ENCODE measurements around the gene TRMT44. TPM values are rescaled to one million over a fixed set of nuclear protein-coding genes. Genes with fewer than 3 reads are reported as not detected.

Gene TRMT44
- total RNA-seq, 1 donor from 2014 or later, result 23.9 TPM

DNA sequence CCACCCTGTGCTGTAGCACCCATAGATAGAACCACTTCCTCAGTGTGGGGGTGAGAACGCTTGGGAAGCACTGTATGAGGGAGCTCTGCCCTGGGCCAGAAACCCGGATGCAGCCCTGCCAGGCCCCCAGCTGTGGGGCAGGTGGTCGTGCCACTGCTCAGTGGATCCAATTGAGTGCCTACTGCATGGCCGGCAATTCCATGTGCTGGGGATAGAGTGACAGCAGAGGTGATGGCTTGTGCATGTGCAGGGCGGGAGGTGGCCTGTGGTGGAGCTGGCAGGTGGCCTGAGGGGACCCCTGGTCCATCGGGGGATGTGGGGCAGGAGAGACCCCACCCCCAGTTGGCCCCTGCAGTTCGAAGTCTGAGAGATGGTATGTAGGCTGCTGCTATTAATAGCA is 60.4 kb downstream of the TRMT44 start:
- no peaks in the 10 kb centered on the region for H3K36me3 ChIP-seq
- H3K9me3 ChIP-seq, result no peaks in the 10 kb centered on the region
- no peaks in the 10 kb centered on the region for H3K27me3 ChIP-seq (ENCODE audit: low read depth)
- DNase-seq (no peak), ATAC-seq (no peak)
- no peak for TF ChIP-seq CTCF (IDR thresholded peaks at IDR 0.05)
- intact Hi-C loops (cut with DNase I), result no loop called here
- no peak overlapping the region for H3K27ac ChIP-seq
- peaks cover 26% of the 10 kb centered on the region for H3K4me1 ChIP-seq
- no peak overlapping the region for H3K4me3 ChIP-seq

DNA sequence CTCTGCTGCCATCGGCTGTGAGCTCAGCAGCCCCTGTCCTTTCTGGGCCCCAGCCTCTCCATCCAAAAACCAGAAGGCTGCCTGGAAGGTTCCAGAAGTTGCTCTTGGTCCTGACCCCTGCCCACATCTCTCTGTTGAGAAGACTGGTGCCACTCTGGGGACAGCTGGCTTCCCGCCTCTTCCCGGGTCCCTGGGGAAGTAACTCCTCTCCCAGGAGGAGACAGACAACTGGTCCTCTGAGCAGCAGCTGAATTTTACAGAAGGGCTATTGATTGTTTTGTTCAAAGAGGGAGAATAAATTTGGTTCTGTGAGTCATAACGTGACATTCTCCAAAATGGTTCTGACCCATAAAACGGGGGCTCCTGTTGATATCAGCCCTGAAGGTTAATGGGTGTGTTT is 61.2 kb downstream of the TRMT44 start:
- H3K4me1 ChIP-seq, result peaks cover 32% of the 10 kb centered on the region
- intact Hi-C loops (cut with DNase I), result no loop called here
- no peak overlapping the region for H3K4me3 ChIP-seq
- TF ChIP-seq CTCF (IDR thresholded peaks at IDR 0.05), result no peak
- DNase-seq, result no peak
- no peaks in the 10 kb centered on the region for H3K9me3 ChIP-seq
- no peaks in the 10 kb centered on the region for H3K36me3 ChIP-seq
- ATAC-seq, result no peak
- no peak overlapping the region for H3K27ac ChIP-seq
- no peaks in the 10 kb centered on the region for H3K27me3 ChIP-seq (ENCODE audit: low read depth)

- no peak for DNase-seq
- intact Hi-C loops (cut with DNase I), result no loop called here
- Histone ChIP-seq H3K36me3 (no peaks in the 10 kb centered on the region), H3K4me1 (peaks cover 38% of the 10 kb centered on the region), H3K4me3 (no peak overlapping the region), H3K9me3 (no peaks in the 10 kb centered on the region), H3K27ac (no peak overlapping the region), H3K27me3 (ENCODE audit: low read depth) (no peaks in the 10 kb centered on the region)
- TF ChIP-seq CTCF (IDR thresholded peaks at IDR 0.05), result no peak
- no peak for ATAC-seq
These were observed 61.8 kb downstream of the TRMT44 start for GRCh38 chr4:8502371-8502770.

- no peak overlapping the region for H3K4me3 ChIP-seq
- H3K27me3 ChIP-seq (ENCODE audit: low read depth), result no peaks in the 10 kb centered on the region
- ATAC-seq, result no peak
- H3K27ac ChIP-seq, result no peak overlapping the region
- no peak for TF ChIP-seq CTCF (IDR thresholded peaks at IDR 0.05)
- no peaks in the 10 kb centered on the region for H3K36me3 ChIP-seq
- intact Hi-C loops (cut with DNase I), result no loop called here
- DNase-seq, result no peak
- H3K4me1 ChIP-seq, result peaks cover 41% of the 10 kb centered on the region
- no peaks in the 10 kb centered on the region for H3K9me3 ChIP-seq
These were observed 62.4 kb downstream of the TRMT44 start for GRCh38 chr4:8502836-8503585.

DNA sequence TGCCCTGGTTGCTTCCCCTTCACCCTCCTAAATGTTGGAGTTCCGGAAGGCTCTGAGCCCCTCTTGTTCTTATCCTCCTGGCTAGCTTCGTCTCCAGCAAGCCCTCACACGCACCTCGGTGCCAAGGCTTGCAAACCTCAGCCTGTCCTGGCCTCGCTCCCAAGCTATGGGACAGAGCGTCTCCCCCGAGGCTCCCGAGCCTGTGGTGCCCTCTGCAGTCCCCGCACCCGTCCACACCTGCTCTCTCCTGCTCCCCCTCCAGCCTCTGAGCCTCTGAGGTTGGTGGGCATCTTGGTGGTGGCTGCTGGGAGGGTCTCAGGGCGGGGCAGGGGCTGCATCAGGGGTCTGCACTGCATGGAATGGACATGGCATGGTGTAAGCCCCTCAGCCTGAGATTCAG is 63.2 kb downstream of the TRMT44 start:
- Histone ChIP-seq H3K36me3 (no peaks in the 10 kb centered on the region), H3K27me3 (ENCODE audit: low read depth) (no peaks in the 10 kb centered on the region), H3K4me1 (peaks cover 41% of the 10 kb centered on the region), H3K9me3 (no peaks in the 10 kb centered on the region), H3K27ac (no peak overlapping the region), H3K4me3 (no peak overlapping the region)
- intact Hi-C loops (cut with DNase I), result no loop called here
- TF ChIP-seq CTCF (IDR thresholded peaks at IDR 0.05), result no peak
- ATAC-seq, result no peak
- no peak for DNase-seq

Measured in lower lobe of right lung (tissue), 2 donors.